Activated CD4-positive, alpha-beta T cell treated with anti-CD3 and anti-CD28 coated beads, Interleukin-2, amount 50 U/mL, for 4 hours (primary cell): ENCODE measurements around the gene C12orf50.
"Not testable (repeated sequence)": the region's sequence is repeated elsewhere in the genome, so short reads cannot be mapped to it uniquely, and the experiment has no call there.

Experiments used
- DNase-seq, 2 experiments: peaks; one replicate each; pipeline ENCODE4 v3.0.0-alpha.2; 2020

Gene C12orf50

GRCh38 chr12:87985069-87985675, 44.0 kb downstream of the C12orf50 start:
- DNase-seq: no peak

- no peak for DNase-seq
These were observed 47.0 kb downstream of the C12orf50 start for GRCh38 chr12:87982208-87982607.

GRCh38 chr12:87981495-87981894, 47.7 kb downstream of the C12orf50 start:
- no peak for DNase-seq

GRCh38 chr12:87975879-87976278, 53.3 kb downstream of the C12orf50 start:
- no peak for DNase-seq

- DNase-seq: no peak
These were observed 61.3 kb downstream of the C12orf50 start for GRCh38 chr12:87967871-87968270.

- DNase-seq: no peak
These were observed 68.6 kb downstream of the C12orf50 start for GRCh38 chr12:87960566-87960965.

GRCh38 chr12:87954028-87954427, 75.2 kb downstream of the C12orf50 start:
- DNase-seq: not testable (repeated sequence)

- DNase-seq: no peak
These were observed 75.8 kb downstream of the C12orf50 start for GRCh38 chr12:87953256-87953860.

- DNase-seq: no peak
These were observed 76.4 kb downstream of the C12orf50 start for GRCh38 chr12:87952850-87953249.

- DNase-seq: no peak
These were observed 77.0 kb downstream of the C12orf50 start for GRCh38 chr12:87952223-87952622.

- DNase-seq: no peak
These were observed 85.4 kb downstream of the C12orf50 start for GRCh38 chr12:87943762-87944161.

- DNase-seq: no peak
These were observed 86.2 kb downstream of the C12orf50 start for GRCh38 chr12:87943023-87943422.

GRCh38 chr12:87939182-87939581, 90.0 kb downstream of the C12orf50 start:
- DNase-seq: no peak

GRCh38 chr12:87935216-87935615, 94.0 kb downstream of the C12orf50 start:
- DNase-seq: no peak

GRCh38 chr12:87933991-87934390, 95.2 kb downstream of the C12orf50 start:
- no peak for DNase-seq

- no peak for DNase-seq
These were observed 97.4 kb downstream of the C12orf50 start for GRCh38 chr12:87931812-87932211.

GRCh38 chr12:87930627-87931026, 98.6 kb downstream of the C12orf50 start:
- DNase-seq: no peak
